NOMO-1 treated with dmso at 0.1 percent for 144 hours (cell line): ENCODE measurements around the gene KDM5A.
"Not testable (repeated sequence)": the region's sequence is repeated elsewhere in the genome, so short reads cannot be mapped to it uniquely, and the experiment has no call there.

Experiments used
- DNase-seq: peaks from one replicate; lab custom pipeline; 2025; ENCODE audit not compliant: unreplicated experiment; lab: John Stamatoyannopoulos, UW

The KDM5A gene

DNA sequence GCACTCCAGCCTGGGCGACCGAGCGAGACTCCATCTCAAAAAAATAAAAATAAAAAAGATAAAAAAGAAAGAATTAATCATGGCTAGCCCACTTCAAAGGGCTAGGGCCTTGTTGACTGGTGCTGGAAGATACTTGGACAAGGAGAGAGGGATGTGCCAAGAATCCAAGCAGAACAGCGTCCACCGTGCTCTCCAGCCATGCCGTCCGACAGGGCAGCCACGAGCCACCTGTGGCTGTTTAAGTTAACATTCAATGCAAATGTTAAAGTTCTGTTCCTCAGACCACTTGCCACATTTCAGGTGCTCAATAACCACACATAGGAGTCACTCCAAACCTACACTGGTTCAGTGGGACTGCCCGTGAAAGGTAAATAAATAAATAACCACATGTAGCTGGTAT is 147.9 kb downstream of the KDM5A start:
- DNase-seq: no peak

DNA sequence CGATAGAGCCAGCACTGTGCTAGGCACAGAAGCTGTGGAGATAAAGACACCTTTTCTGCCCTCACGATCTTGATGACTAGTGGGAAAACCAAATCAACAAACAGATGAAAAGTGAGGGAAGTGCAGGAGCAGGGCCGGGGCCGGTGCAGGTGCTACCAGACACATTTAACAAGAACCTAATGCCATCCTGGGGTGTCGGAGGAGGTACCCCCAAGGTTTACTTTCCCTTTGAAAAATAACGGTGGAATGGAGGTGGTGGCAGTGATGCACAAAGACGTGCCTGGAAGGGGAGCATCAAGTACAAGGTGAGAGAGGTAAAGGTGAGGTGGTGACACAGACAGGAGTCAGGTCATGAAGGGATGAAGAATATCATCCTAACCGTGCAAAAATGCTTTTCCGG is 148.6 kb downstream of the KDM5A start:
- no peak for DNase-seq

DNA sequence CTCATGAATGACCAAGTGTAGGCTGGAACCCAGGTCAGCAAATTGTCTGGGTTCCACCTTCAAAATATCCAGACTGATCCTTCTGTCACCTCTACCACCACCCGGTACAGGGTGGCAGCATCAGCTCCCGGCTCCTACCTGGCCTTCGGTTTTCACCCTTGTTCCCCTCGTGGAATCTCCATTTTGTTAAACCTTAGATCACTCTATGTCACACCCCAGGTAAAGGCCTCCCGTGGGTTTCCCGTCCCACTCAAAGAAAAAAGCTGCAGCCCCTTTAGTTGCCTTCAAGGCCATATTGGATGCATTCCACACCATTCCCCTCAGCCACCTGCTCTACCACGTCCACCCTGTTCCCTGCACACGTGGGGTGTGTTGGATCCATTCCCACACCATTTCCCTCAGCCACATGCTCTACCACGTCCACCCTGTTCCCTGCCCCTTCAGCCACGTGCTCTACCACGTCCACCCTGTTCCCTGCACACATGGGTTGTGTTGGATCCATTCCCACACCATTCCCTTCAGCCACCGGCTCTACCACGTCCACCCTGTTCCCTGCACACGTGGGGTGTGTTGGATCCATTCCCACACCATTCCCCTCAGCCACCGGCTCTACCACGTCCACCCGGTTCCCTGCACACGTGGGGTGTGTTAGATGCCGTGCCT is 150.3 kb downstream of the KDM5A start:
- DNase-seq: no peak

DNA sequence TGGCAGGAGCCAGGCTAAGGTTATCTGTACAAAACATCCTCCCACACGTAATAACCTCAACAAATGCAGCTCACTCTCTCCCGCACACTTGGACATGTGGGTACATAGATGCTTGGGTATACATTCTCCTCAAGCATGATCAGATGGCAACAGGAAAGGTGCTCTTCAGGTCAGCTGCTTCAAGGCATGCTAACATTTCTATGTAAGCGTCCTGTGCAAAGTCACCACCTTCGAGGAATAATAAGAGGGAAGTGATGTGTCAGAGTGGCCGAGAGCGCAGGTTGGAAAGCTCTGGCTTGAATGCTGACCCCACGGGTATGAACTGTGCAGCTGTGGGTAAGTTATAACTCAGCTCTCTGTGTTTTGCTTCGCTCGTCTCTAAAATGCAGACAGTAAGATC is 151.0 kb downstream of the KDM5A start:
- DNase-seq: no peak

- DNase-seq: peak; percentile 29
Measured at GRCh38 chr12:237026-237815, 151.9 kb downstream of the KDM5A start.

- DNase-seq: no peak
Measured at GRCh38 chr12:236445-236844, 152.7 kb downstream of the KDM5A start.

GRCh38 chr12:235967-236366 is 153.2 kb downstream of the KDM5A start:
- not testable (repeated sequence) for DNase-seq

GRCh38 chr12:234891-235415 is 154.2 kb downstream of the KDM5A start:
- DNase-seq: no peak

GRCh38 chr12:234019-234418 is 155.1 kb downstream of the KDM5A start:
- no peak for DNase-seq

DNA sequence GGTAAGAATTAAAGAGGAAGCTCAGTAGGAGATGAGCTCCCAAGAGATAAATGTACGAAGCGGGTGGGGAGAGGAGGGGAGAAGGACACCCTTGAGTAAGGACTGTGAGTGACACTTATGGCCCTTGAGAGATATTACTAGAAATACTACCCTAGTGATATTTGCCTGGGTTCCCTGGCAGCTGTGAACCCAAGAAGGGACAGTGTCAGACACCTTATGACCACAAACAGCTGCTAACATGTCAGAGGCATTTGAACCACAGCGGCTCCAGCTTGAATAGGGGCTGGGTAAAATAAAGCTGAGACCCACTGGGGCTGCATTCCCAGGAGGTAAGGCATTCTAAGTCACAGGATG is 155.5 kb downstream of the KDM5A start:
- DNase-seq: no peak

DNA sequence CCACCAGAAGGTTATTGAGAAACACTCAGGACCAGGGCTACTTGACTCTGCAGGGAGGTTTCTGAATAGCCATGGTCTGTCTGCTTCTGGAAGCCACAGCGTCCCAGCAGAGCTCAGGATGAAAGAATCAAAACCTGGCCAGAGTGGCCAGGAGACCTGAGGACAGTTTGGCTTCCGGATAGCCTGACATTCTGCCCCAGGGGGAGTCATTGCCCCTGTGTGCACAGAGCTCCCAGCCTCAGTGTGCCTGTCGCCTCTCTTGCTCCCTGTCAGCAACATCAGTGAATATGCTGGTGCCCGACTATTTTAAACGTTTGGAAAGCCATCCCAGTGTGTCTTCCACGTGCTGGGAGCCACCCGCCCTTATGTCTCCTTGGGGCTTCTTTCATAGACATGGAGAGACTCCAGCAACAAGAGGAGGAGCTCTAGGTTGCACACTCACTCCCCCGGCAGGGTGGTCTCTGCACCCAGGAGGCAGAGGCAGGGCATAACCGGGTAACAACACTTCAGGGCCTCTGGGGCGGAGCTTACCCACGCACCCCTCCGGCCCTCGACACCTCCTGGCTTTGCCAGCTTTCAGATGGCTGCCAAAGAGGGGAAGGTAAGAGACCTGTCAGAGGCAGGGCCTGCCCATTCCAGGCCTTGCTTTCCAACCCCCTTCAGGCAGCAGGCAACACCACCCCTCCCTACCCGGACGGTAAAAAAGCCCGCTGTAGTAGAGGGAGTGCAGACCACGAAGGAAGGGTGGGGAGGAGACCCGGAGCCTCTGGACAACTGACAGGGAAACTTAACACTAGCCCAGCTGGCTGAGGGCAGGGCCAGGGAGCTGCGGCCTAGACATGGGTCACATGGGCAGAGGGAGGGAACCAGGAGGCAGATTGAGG is 156.1 kb downstream of the KDM5A start:
- DNase-seq: no peak

- no peak for DNase-seq
Measured at GRCh38 chr12:230925-231671, 158.0 kb downstream of the KDM5A start.
